ENCODE data around the gene OSGIN1. TPM values are rescaled to one million over a fixed set of nuclear protein-coding genes. Genes with fewer than 3 reads are reported as not detected.

Gene OSGIN1
- total RNA-seq, 4 donors from 2014 or later: 0.77 to 5.4 (median 1.2) TPM; not detected in 1

- Histone ChIP-seq H3K4me3 (no peak overlapping the region), H3K36me3 (no peaks in the 10 kb centered on the region), H3K4me1 (no peaks in the 10 kb centered on the region), H3K27ac (no peak overlapping the region), H3K9me3 (no peaks in the 10 kb centered on the region), H3K27me3 (no peaks in the 10 kb centered on the region)
- TF ChIP-seq CTCF (IDR thresholded peaks at IDR 0.05) (no peak), POLR2A (IDR thresholded peaks at IDR 0.05) (no peak)
- intact Hi-C loops (cut with DNase I; ENCODE audit: low total_unique reads): no loop called here
- no peak for DNase-seq
Observed at GRCh38 chr16:83980794-83981193, 27.8 kb downstream of the OSGIN1 start.

GRCh38 chr16:83981799-83982198, 28.8 kb downstream of the OSGIN1 start:
- Histone ChIP-seq H3K36me3 (no peaks in the 10 kb centered on the region), H3K9me3 (no peaks in the 10 kb centered on the region), H3K4me1 (no peaks in the 10 kb centered on the region), H3K4me3 (no peak overlapping the region), H3K27ac (no peak overlapping the region), H3K27me3 (no peaks in the 10 kb centered on the region)
- no peak for TF ChIP-seq POLR2A (IDR thresholded peaks at IDR 0.05)
- no peak for TF ChIP-seq CTCF (IDR thresholded peaks at IDR 0.05)
- DNase-seq: no peak
- intact Hi-C loops (cut with DNase I; ENCODE audit: low total_unique reads): no loop called here

- H3K9me3 ChIP-seq: no peaks in the 10 kb centered on the region
- no peaks in the 10 kb centered on the region for H3K4me1 ChIP-seq
- intact Hi-C loops (cut with DNase I; ENCODE audit: low total_unique reads): no loop called here
Observed at GRCh38 chr16:83983491-83983890, 30.5 kb downstream of the OSGIN1 start.

GRCh38 chr16:83989300-83989699, 36.3 kb downstream of the OSGIN1 start:
- Histone ChIP-seq H3K4me3 (no peak overlapping the region), H3K36me3 (no peaks in the 10 kb centered on the region), H3K27me3 (no peaks in the 10 kb centered on the region), H3K9me3 (no peaks in the 10 kb centered on the region), H3K4me1 (no peaks in the 10 kb centered on the region), H3K27ac (no peak overlapping the region)
- DNase-seq: no peak
- TF ChIP-seq POLR2A (IDR thresholded peaks at IDR 0.05) (no peak), CTCF (IDR thresholded peaks at IDR 0.05) (no peak)
- intact Hi-C loops (cut with DNase I; ENCODE audit: low total_unique reads): no loop called here

More at GRCh38 chr16:83983491-83983890, 30.5 kb downstream of the OSGIN1 start:
- no peak for TF ChIP-seq POLR2A (IDR thresholded peaks at IDR 0.05)
- no peak for TF ChIP-seq CTCF (IDR thresholded peaks at IDR 0.05)
- no peaks in the 10 kb centered on the region for H3K36me3 ChIP-seq
- no peak overlapping the region for H3K4me3 ChIP-seq
- no peak overlapping the region for H3K27ac ChIP-seq
- H3K27me3 ChIP-seq: no peaks in the 10 kb centered on the region
- DNase-seq: no peak

- no peak for DNase-seq
- no peaks in the 10 kb centered on the region for H3K9me3 ChIP-seq
- no peak overlapping the region for H3K27ac ChIP-seq
- intact Hi-C loops (cut with DNase I; ENCODE audit: low total_unique reads): no loop called here
- no peaks in the 10 kb centered on the region for H3K4me1 ChIP-seq
- TF ChIP-seq POLR2A (IDR thresholded peaks at IDR 0.05) (no peak), CTCF (IDR thresholded peaks at IDR 0.05) (no peak)
- no peaks in the 10 kb centered on the region for H3K27me3 ChIP-seq
- H3K4me3 ChIP-seq: no peak overlapping the region
- H3K36me3 ChIP-seq: no peaks in the 10 kb centered on the region
Observed at GRCh38 chr16:83990492-83990891, 37.5 kb downstream of the OSGIN1 start.
